ENCODE data around the gene TUBB. TPM values are rescaled to one million over a fixed set of nuclear protein-coding genes. Genes with fewer than 3 reads are reported as not detected.
A peak's percentile ranks its signal among the peaks of the same experiment; 100 is the strongest.

Gene TUBB
- total and polyA plus RNA-seq, 9 of the 15 experiments (the other 6 are each of a cell fraction or from before 2014, with no cell fraction given): 971 to 2,870 (median 1,478) TPM

DNA sequence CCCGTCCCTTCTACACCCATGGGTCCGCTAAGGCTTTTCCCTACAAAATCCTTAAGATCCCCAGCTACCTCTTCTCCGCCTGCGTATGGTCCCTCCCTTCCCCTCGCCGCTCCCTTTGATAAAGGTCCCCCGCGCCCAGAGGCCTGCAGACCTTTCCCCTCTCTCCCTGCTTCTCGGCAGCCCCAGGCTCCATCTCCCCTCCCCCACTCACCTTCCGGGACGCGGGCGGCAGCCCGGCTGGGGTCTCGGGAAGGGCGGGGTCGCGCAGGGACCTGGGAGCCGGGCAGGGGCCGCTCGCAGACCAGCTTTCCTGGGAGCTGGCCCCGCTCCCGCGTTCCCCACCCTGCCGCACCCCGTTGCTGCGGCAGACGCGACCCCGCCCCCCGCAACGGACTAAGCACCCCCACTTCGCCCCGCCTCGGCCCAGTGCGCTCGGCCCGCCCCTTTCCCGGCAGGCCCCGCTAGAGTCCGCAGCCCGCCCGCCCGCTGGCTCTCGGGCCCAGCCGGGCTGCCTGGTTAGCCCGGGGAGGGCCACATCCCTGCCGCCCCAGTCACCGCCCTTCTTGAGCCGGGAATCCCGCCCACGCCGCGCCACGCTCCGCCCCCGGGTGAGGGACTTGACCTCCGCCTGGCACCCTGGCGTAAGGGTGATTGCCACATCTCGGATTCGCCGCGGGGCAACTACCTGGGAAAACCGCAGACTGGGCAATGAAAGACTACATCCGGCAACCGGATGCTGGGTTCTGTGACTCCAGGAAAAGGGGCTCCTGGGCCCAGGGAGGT lies 22.4 kb downstream of the TUBB start, which contains the start of gene FLOT1 (continued):
- TF ChIP-seq DDX20 (tag; IDR thresholded peaks at IDR 0.05; ENCODE audit: low read depth) (no peak), SP2 (IDR thresholded peaks at IDR 0.05; ENCODE audit: extremely low read depth, low read depth, low read length, poor library complexity, severe bottlenecking) (no peak), CBFA2T3 (IDR thresholded peaks at IDR 0.05) (no peak), EGR1 (conservative IDR thresholded peaks at IDR 0.05) (peak; percentile 99), ARID3A (IDR thresholded peaks at IDR 0.05; ENCODE audit: borderline replicate concordance, low read depth, low read length) (no peak), MAFK (IDR thresholded peaks at IDR 0.05; ENCODE audit: low read length) (no peak), ARID2 (IDR thresholded peaks at IDR 0.05) (no peak), HDGF (IDR thresholded peaks at IDR 0.05) (no peak), HLTF (IDR thresholded peaks at IDR 0.05) (no peak; the same call in 1 of the 2 replicates), RBBP5 (IDR thresholded peaks at IDR 0.05; ENCODE audit: borderline replicate concordance, insufficient read depth, low read length, poor library complexity, severe bottlenecking) (peak; percentile 53), CTBP1 (IDR thresholded peaks at IDR 0.05; ENCODE audit: borderline replicate concordance) (peak; percentile 87), ZNF76 (CRISPR knock-in tag; IDR thresholded peaks at IDR 0.05; ENCODE audit: borderline replicate concordance) (0 out of 2 replicates have a peak, but pooled peaks have one; percentile 58), HCFC1 (IDR thresholded peaks at IDR 0.05; ENCODE audit: low read depth, low read length) (peak; percentile 33), KAT7 (CRISPR knock-in tag; IDR thresholded peaks at IDR 0.05; ENCODE audit: borderline replicate concordance) (peak; percentile 59), FOXA3 (CRISPR knock-in tag; conservative IDR thresholded peaks at IDR 0.05 in 1 of 2, IDR thresholded peaks at IDR 0.05 in 1 of 2) (0 out of 4 replicates have a peak, but pooled peaks of 1 of the 2 experiments have one; percentile 31), TAL1 (IDR thresholded peaks at IDR 0.05) (no peak), NCOR1 (IDR thresholded peaks at IDR 0.05) (peak; percentile 56), ZKSCAN3 (CRISPR knock-in tag; IDR thresholded peaks at IDR 0.05) (no peak), ZBTB7A (IDR thresholded peaks at IDR 0.05; ENCODE audit: borderline replicate concordance, control insufficient read depth, low read depth, low read length) (peak; percentile 91), IRF9 (tag; IDR thresholded peaks at IDR 0.05) (no peak), NR3C1 (CRISPR knock-in tag; IDR thresholded peaks at IDR 0.05) (peak; percentile 59; the same call in 1 of the 2 replicates), SUPT5H (IDR thresholded peaks at IDR 0.05) (peak; percentile 72; the same call in 1 of the 2 replicates), ZFX (CRISPR knock-in tag; IDR thresholded peaks at IDR 0.05) (peak; percentile 82), RFX5 (IDR thresholded peaks at IDR 0.05; ENCODE audit: low read depth, low read length) (no peak), KLF10 (CRISPR knock-in tag; IDR thresholded peaks at IDR 0.05) (no peak), NFATC3 (IDR thresholded peaks at IDR 0.05) (no peak), FOXP1 (CRISPR knock-in tag; IDR thresholded peaks at IDR 0.05) (peak; percentile 41; the same call in 1 of the 2 replicates), PCBP1 (IDR thresholded peaks at IDR 0.05; ENCODE audit: low read depth, low read length, poor library complexity, severe bottlenecking) (peak; percentile 93), ZNF436 (CRISPR knock-in tag; IDR thresholded peaks at IDR 0.05) (no peak)

Measured in K562 (cell line).